KMS-11 (cell line): ENCODE results near the gene UBQLN1.
A peak's percentile ranks its signal among the peaks of the same experiment; 100 is the strongest.

Source experiments
- H2AFZ ChIP-seq: fragments of 200-600 bp; sonication (generic); 2 replicates; pipeline ENCODE4 v1.6.1; 2016; ENCODE audit warnings: antibody characterized with exemption, mixed run types, low read depth
- H3K27ac ChIP-seq: fragments of 200-600 bp; sonication (generic); 2 replicates; pipeline ENCODE4 v1.6.1; 2016; ENCODE audit warnings: mild to moderate bottlenecking, mixed run types
- H3K27me3 ChIP-seq: fragments of 200-600 bp; sonication (generic); 2 replicates; pipeline ENCODE4 v1.6.1; 2017; ENCODE audit warnings: mild to moderate bottlenecking, low read depth, mixed run types, moderate library complexity; ENCODE audit not compliant: insufficient read depth
- H3K36me3 ChIP-seq: fragments of 200-600 bp; sonication (generic); 2 replicates; pipeline ENCODE4 v1.6.1; 2017; ENCODE audit warnings: mild to moderate bottlenecking, mixed run types; ENCODE audit not compliant: insufficient read depth
- H3K4me1 ChIP-seq: fragments of 200-600 bp; sonication (generic); 2 replicates; pipeline ENCODE4 v1.6.1; 2016; ENCODE audit warnings: mild to moderate bottlenecking, low read depth, mixed run types; ENCODE audit not compliant: poor library complexity, severe bottlenecking
- H3K4me2 ChIP-seq: fragments of 200-600 bp; sonication (generic); 2 replicates; pipeline ENCODE4 v1.7.0; 2016; ENCODE audit warnings: mild to moderate bottlenecking, mixed run types
- H3K4me3 ChIP-seq: fragments of 200-600 bp; sonication (generic); IDR thresholded peaks from 2 replicates; pipeline ENCODE4 v1.6.1; 2017; ENCODE audit warnings: low read depth, low read length, mixed read lengths; ENCODE audit not compliant: insufficient read depth
- H3K79me2 ChIP-seq: fragments of 200-600 bp; sonication (generic); 2 replicates; pipeline ENCODE4 v1.6.1; 2016; ENCODE audit warnings: low read depth, mixed run types; ENCODE audit not compliant: insufficient read depth
- H3K9ac ChIP-seq: fragments of 200-600 bp; sonication (generic); 2 replicates; pipeline ENCODE4 v1.6.1; 2016; ENCODE audit warnings: mild to moderate bottlenecking, mixed run types
- H4K20me1 ChIP-seq: fragments of 200-600 bp; sonication (generic); 2 replicates; pipeline ENCODE4 v1.6.1; 2016; ENCODE audit warnings: mild to moderate bottlenecking, mixed run types; ENCODE audit not compliant: insufficient read depth
- CTCF ChIP-seq: fragments of 200-600 bp; sonication (generic); conservative IDR thresholded peaks from 2 replicates; pipeline ENCODE4 v1.6.1; 2017; ENCODE audit warnings: low read depth, mild to moderate bottlenecking, antibody characterized with exemption, low read length, moderate library complexity, mixed read lengths

The UBQLN1 gene

GRCh38 chr9:83636813-83637212 lies 70.9 kb downstream of the UBQLN1 start:
- H3K4me3 ChIP-seq = no peak overlapping the region
- H3K27me3 ChIP-seq = no peaks in the 10 kb centered on the region
- H3K79me2 ChIP-seq = no peaks in the 10 kb centered on the region
- H3K4me2 ChIP-seq = peak overlapping the region; percentile 46
- H3K27ac ChIP-seq = peak overlapping the region; percentile 2; the same call in 1 of the 2 replicates
- no peak overlapping the region for H3K9ac ChIP-seq
- no peak for TF ChIP-seq CTCF
- H2AFZ ChIP-seq = no peak overlapping the region
- no peaks in the 10 kb centered on the region for H4K20me1 ChIP-seq
- peaks cover 24% of the 10 kb centered on the region for H3K4me1 ChIP-seq
- no peaks in the 10 kb centered on the region for H3K36me3 ChIP-seq

GRCh38 chr9:83633676-83634075 lies 74.1 kb downstream of the UBQLN1 start:
- H3K79me2 ChIP-seq = no peaks in the 10 kb centered on the region
- H3K36me3 ChIP-seq = no peaks in the 10 kb centered on the region
- H3K9ac ChIP-seq = no peak overlapping the region
- H3K27ac ChIP-seq = no peak overlapping the region
- no peak for TF ChIP-seq CTCF
- peaks cover 37% of the 10 kb centered on the region for H3K4me1 ChIP-seq
- H3K4me3 ChIP-seq = no peak overlapping the region
- H4K20me1 ChIP-seq = no peaks in the 10 kb centered on the region
- H2AFZ ChIP-seq = no peak overlapping the region
- H3K27me3 ChIP-seq = no peaks in the 10 kb centered on the region
- H3K4me2 ChIP-seq = no peak overlapping the region

- Histone ChIP-seq H4K20me1 (no peaks in the 10 kb centered on the region), H3K4me1 (peaks cover 36% of the 10 kb centered on the region), H3K36me3 (no peaks in the 10 kb centered on the region), H3K27ac (no peak overlapping the region), H3K4me2 (no peak overlapping the region), H3K79me2 (no peaks in the 10 kb centered on the region), H2AFZ (no peak overlapping the region), H3K9ac (no peak overlapping the region), H3K4me3 (no peak overlapping the region), H3K27me3 (no peaks in the 10 kb centered on the region)
- TF ChIP-seq CTCF = no peak
These were observed 74.5 kb downstream of the UBQLN1 start for GRCh38 chr9:83633255-83633654.

- Histone ChIP-seq H3K4me2 (no peak overlapping the region), H4K20me1 (no peaks in the 10 kb centered on the region), H3K79me2 (no peaks in the 10 kb centered on the region), H3K4me3 (no peak overlapping the region), H3K4me1 (peaks cover 14% of the 10 kb centered on the region), H3K9ac (no peak overlapping the region), H2AFZ (no peak overlapping the region), H3K27me3 (no peaks in the 10 kb centered on the region), H3K27ac (no peak overlapping the region), H3K36me3 (no peaks in the 10 kb centered on the region)
- no peak for TF ChIP-seq CTCF
These were observed 76.8 kb downstream of the UBQLN1 start for GRCh38 chr9:83630938-83631457.
